GM11168 (cell line): ENCODE data around the gene RADIL.

Source experiments
- in situ Hi-C: fragments of 300-500 bp; cut with MboI; formaldehyde crosslinking; loops from one replicate; pipeline ENCODE4 v1.12.0; 2022; ENCODE audit warnings: low sequenced_read_pairs; ENCODE audit not compliant: unreplicated experiment

The RADIL gene

GRCh38 chr7:4782333-4783291 lies 100.9 kb downstream of the RADIL start:
- in situ Hi-C loops, result no loop called here

GRCh38 chr7:4781366-4782069 lies 102.0 kb downstream of the RADIL start:
- in situ Hi-C loops, result no loop called here

- in situ Hi-C loops, result no loop called here
These were observed 104.4 kb downstream of the RADIL start for GRCh38 chr7:4779118-4779517.

- in situ Hi-C loops, result no loop called here
These were observed 107.5 kb downstream of the RADIL start for GRCh38 chr7:4775848-4776623.

- in situ Hi-C loops, result no loop called here
These were observed 108.2 kb downstream of the RADIL start, which contains the start of gene AP5Z1 for GRCh38 chr7:4775250-4775847. TSS of gene AP5Z1 (plus strand) at chr7:4775623. CDS start at chr7:4775716, 93 bp downstream.

GRCh38 chr7:4774658-4775249 lies 108.8 kb downstream of the RADIL start:
- in situ Hi-C loops, result no loop called here

GRCh38 chr7:4774007-4774406 lies 109.5 kb downstream of the RADIL start:
- in situ Hi-C loops, result no loop called here

GRCh38 chr7:4772306-4772705 lies 111.2 kb downstream of the RADIL start:
- in situ Hi-C loops, result no loop called here

- in situ Hi-C loops, result no loop called here
These were observed 111.8 kb downstream of the RADIL start for GRCh38 chr7:4771737-4772136.

GRCh38 chr7:4770886-4771285 lies 112.6 kb downstream of the RADIL start:
- in situ Hi-C loops, result no loop called here

- in situ Hi-C loops, result no loop called here
These were observed 113.8 kb downstream of the RADIL start for GRCh38 chr7:4769761-4770160.

GRCh38 chr7:4768597-4769569 lies 114.6 kb downstream of the RADIL start:
- in situ Hi-C loops, result no loop called here

GRCh38 chr7:4766666-4767519 lies 116.6 kb downstream of the RADIL start:
- in situ Hi-C loops, result no loop called here

GRCh38 chr7:4765776-4766490 lies 117.6 kb downstream of the RADIL start:
- in situ Hi-C loops, result no loop called here

GRCh38 chr7:4764402-4765007 lies 119.0 kb downstream of the RADIL start:
- in situ Hi-C loops, result no loop called here

GRCh38 chr7:4763794-4764185 lies 119.7 kb downstream of the RADIL start:
- in situ Hi-C loops, result no loop called here
